Astrocyte (in vitro differentiated cells and primary cell): ENCODE measurements around the gene PCSK5. TPM values are rescaled to one million over a fixed set of nuclear protein-coding genes. Genes with fewer than 3 reads are reported as not detected.

Experiments
- DNase-seq: peaks from one replicate; pipeline ENCODE4 v3.0.0-alpha.2; 2010; ENCODE audit warnings: low read depth
- FAIRE-seq: peaks from 2 replicates; lab custom pipeline; 2011; peaks lifted over from hg19 to GRCh38; lab: Jason Lieb, UNC
- H2AFZ ChIP-seq: 2 replicates; pipeline ENCODE4 v1.6.0; 2012; ENCODE audit warnings: low read depth, low read length, inconsistent platforms
- H3K27ac ChIP-seq: 2 replicates; pipeline ENCODE4 v1.5.1; 2011; ENCODE audit warnings: low read depth, low read length, inconsistent platforms
- H3K27me3 ChIP-seq: 2 replicates; pipeline ENCODE4 v1.6.0; 2011; ENCODE audit warnings: low read length, inconsistent platforms; ENCODE audit not compliant: insufficient read depth
- H3K36me3 ChIP-seq: 2 replicates; pipeline ENCODE4 v1.5.1; 2011; ENCODE audit warnings: low read length, inconsistent platforms; ENCODE audit not compliant: insufficient read depth
- H3K4me1 ChIP-seq: 2 replicates; pipeline ENCODE4 v1.5.1; 2011; ENCODE audit warnings: low read length, inconsistent platforms; ENCODE audit not compliant: insufficient read depth
- H3K4me2 ChIP-seq: 2 replicates; pipeline ENCODE4 v1.6.0; 2012; ENCODE audit warnings: low read length, inconsistent platforms
- H3K4me3 ChIP-seq: 2 replicates; pipeline ENCODE4 v1.5.1; 2011; ENCODE audit warnings: low read depth, mild to moderate bottlenecking, low read length, inconsistent platforms; ENCODE audit not compliant: insufficient read depth
- H3K79me2 ChIP-seq: 2 replicates; pipeline ENCODE4 v1.6.0; 2012; ENCODE audit warnings: mild to moderate bottlenecking, low read length, inconsistent platforms; ENCODE audit not compliant: insufficient read depth
- H3K9ac ChIP-seq: 2 replicates; pipeline ENCODE4 v1.6.0; 2012; ENCODE audit warnings: mild to moderate bottlenecking, low read length, inconsistent platforms
- H3K9me3 ChIP-seq: 2 replicates; pipeline ENCODE4 v1.5.1; 2012; ENCODE audit warnings: low read depth, mild to moderate bottlenecking, low read length, inconsistent platforms; ENCODE audit not compliant: insufficient read depth
- H4K20me1 ChIP-seq: 2 replicates; pipeline ENCODE4 v1.6.0; 2012; ENCODE audit warnings: low read length, inconsistent platforms; ENCODE audit not compliant: insufficient read depth
- H3K27ac Mint-ChIP-seq: one replicate; pipeline ENCODE4 v1.8.0; 2021; ENCODE audit warnings: mild to moderate bottlenecking, mixed read lengths; ENCODE audit not compliant: unreplicated experiment
- H3K27me3 Mint-ChIP-seq: one replicate; pipeline ENCODE4 v1.8.0; 2021; ENCODE audit warnings: low read depth, mixed read lengths; ENCODE audit not compliant: unreplicated experiment
- H3K36me3 Mint-ChIP-seq: one replicate; pipeline ENCODE4 v1.8.0; 2021; ENCODE audit warnings: low read depth, mixed read lengths; ENCODE audit not compliant: unreplicated experiment
- H3K4me1 Mint-ChIP-seq: one replicate; pipeline ENCODE4 v1.8.0; 2021; ENCODE audit warnings: low read depth, mixed read lengths; ENCODE audit not compliant: unreplicated experiment
- H3K4me3 Mint-ChIP-seq: one replicate; pipeline ENCODE4 v1.8.0; 2021; ENCODE audit warnings: mild to moderate bottlenecking, moderate library complexity, mixed read lengths; ENCODE audit not compliant: unreplicated experiment
- H3K9me3 Mint-ChIP-seq: one replicate; pipeline ENCODE4 v1.8.0; 2021; ENCODE audit warnings: mild to moderate bottlenecking, mixed read lengths; ENCODE audit not compliant: unreplicated experiment
- CTCF ChIP-seq: IDR thresholded peaks from 2 replicates; pipeline ENCODE4 v1.5.1; 2011; ENCODE audit warnings: low read depth, mild to moderate bottlenecking, inconsistent platforms, low read length, moderate library complexity; ENCODE audit not compliant: insufficient read depth
- EZH2 ChIP-seq: IDR thresholded peaks from 2 replicates; pipeline ENCODE4 v1.6.1; 2012; ENCODE audit warnings: mild to moderate bottlenecking, low read length, inconsistent platforms; ENCODE audit not compliant: insufficient read depth
- total RNA-seq: library from RNA; stranded (reverse); gene quantifications from 2 replicates; pipeline ENCODE4 v1.2.1, GENCODE V29; 2021

PCSK5 gene
- total RNA-seq, 1 donor from 2014 or later = 13.1 TPM

- DNase-seq (no peak), FAIRE-seq (no peak)
- Histone ChIP-seq H3K27me3 (no peaks in the 10 kb centered on the region), H3K36me3 (no peaks in the 10 kb centered on the region), H3K9me3 (no peaks in the 10 kb centered on the region), H3K4me1 (peaks cover 5% of the 10 kb centered on the region), H3K9ac (no peak overlapping the region), H3K27ac (no peak overlapping the region), H4K20me1 (no peaks in the 10 kb centered on the region), H3K4me3 (no peak overlapping the region), H2AFZ (no peak overlapping the region), H3K79me2 (no peaks in the 10 kb centered on the region), H3K4me2 (no peak overlapping the region)
- TF ChIP-seq CTCF (no peak), EZH2 (no peak)
- H3K27me3 Mint-ChIP-seq = no peaks in the 10 kb centered on the region
- H3K36me3 Mint-ChIP-seq = no peaks in the 10 kb centered on the region
- no peak overlapping the region for H3K4me3 Mint-ChIP-seq
- H3K27ac Mint-ChIP-seq = no peak overlapping the region
- H3K9me3 Mint-ChIP-seq = no peaks in the 10 kb centered on the region
- peaks cover 28% of the 10 kb centered on the region for H3K4me1 Mint-ChIP-seq
Observed at GRCh38 chr9:76137931-76138330, 247.5 kb downstream of the PCSK5 start.

DNA sequence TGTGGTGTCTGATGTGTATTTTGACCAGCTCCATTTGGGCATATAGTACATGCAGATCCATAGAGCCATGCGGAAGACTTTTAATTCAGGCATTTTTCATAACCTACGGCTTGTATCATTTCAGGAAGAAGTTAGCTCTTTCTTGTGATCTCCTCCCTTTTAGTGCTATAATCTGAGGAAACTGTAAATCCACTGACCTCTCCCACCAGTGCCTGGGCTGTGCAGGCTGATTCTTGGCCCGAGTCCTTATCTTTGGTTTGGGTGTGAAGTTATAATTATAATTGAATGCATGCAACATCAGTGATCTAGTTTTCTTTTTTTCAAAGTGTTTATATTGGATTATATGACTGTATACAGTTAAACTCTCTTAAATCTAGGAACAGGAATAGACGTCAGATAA, 247.9 kb downstream of the PCSK5 start:
- TF ChIP-seq CTCF = no peak
- no peak for TF ChIP-seq EZH2
- H3K9me3 Mint-ChIP-seq = no peaks in the 10 kb centered on the region
- H3K27ac Mint-ChIP-seq = no peak overlapping the region
- Histone ChIP-seq H3K36me3 (no peaks in the 10 kb centered on the region), H4K20me1 (no peaks in the 10 kb centered on the region), H3K27ac (no peak overlapping the region), H3K4me3 (no peak overlapping the region), H2AFZ (no peak overlapping the region), H3K79me2 (no peaks in the 10 kb centered on the region), H3K9me3 (no peaks in the 10 kb centered on the region), H3K4me1 (peaks cover 5% of the 10 kb centered on the region), H3K9ac (no peak overlapping the region), H3K4me2 (no peak overlapping the region), H3K27me3 (no peaks in the 10 kb centered on the region)
- no peak for FAIRE-seq
- DNase-seq = no peak
- H3K36me3 Mint-ChIP-seq = no peaks in the 10 kb centered on the region
- peaks cover 28% of the 10 kb centered on the region for H3K4me1 Mint-ChIP-seq
- H3K4me3 Mint-ChIP-seq = no peak overlapping the region
- H3K27me3 Mint-ChIP-seq = no peaks in the 10 kb centered on the region

- no peak overlapping the region for H3K27ac Mint-ChIP-seq
Observed at GRCh38 chr9:76143834-76144233, 253.4 kb downstream of the PCSK5 start.

More at GRCh38 chr9:76143834-76144233, 253.4 kb downstream of the PCSK5 start:
- no peak overlapping the region for H3K4me3 Mint-ChIP-seq
- H3K36me3 Mint-ChIP-seq = no peaks in the 10 kb centered on the region
- no peak for FAIRE-seq
- Histone ChIP-seq H3K4me1 (no peaks in the 10 kb centered on the region), H3K9me3 (no peaks in the 10 kb centered on the region), H3K27ac (no peak overlapping the region), H2AFZ (no peak overlapping the region), H3K4me2 (no peak overlapping the region), H4K20me1 (no peaks in the 10 kb centered on the region), H3K36me3 (no peaks in the 10 kb centered on the region), H3K9ac (no peak overlapping the region), H3K79me2 (no peaks in the 10 kb centered on the region), H3K27me3 (no peaks in the 10 kb centered on the region), H3K4me3 (no peak overlapping the region)
- TF ChIP-seq CTCF (no peak), EZH2 (no peak)
- DNase-seq = peak; percentile 45
- H3K9me3 Mint-ChIP-seq = no peaks in the 10 kb centered on the region
- H3K4me1 Mint-ChIP-seq = peaks cover 7% of the 10 kb centered on the region
- no peaks in the 10 kb centered on the region for H3K27me3 Mint-ChIP-seq
